ENCODE measurements around the gene CHRNB1.

The CHRNB1 gene

GRCh38 chr17:7484067-7484918, 39.4 kb downstream of the CHRNB1 start, which contains the start of gene POLR2A (continued):
- TF ChIP-seq ZNF473 (tag by site-specific recombination; IDR thresholded peaks at IDR 0.05) (no peak), ZNF239 (tag by site-specific recombination; IDR thresholded peaks at IDR 0.05) (peak; percentile 84), ZNF174 (tag by site-specific recombination; IDR thresholded peaks at IDR 0.05) (no peak), YY1 (tag by site-specific recombination; IDR thresholded peaks at IDR 0.05) (peak; percentile 10; the same call in 1 of the 2 replicates), ZNF341 (tag by site-specific recombination; IDR thresholded peaks at IDR 0.05; ENCODE audit: low read depth) (peak; percentile 91), ZNF544 (tag by site-specific recombination; IDR thresholded peaks at IDR 0.05) (no peak), ZNF704 (tag by site-specific recombination; IDR thresholded peaks at IDR 0.05) (no peak), ZNF843 (tag by site-specific recombination; IDR thresholded peaks at IDR 0.05) (peak; percentile 65), ZNF529 (tag by site-specific recombination; IDR thresholded peaks at IDR 0.05; ENCODE audit: insufficient replicate concordance) (no peak), ZNF830 (tag by site-specific recombination; IDR thresholded peaks at IDR 0.05; ENCODE audit: low read depth) (no peak), ZNF558 (tag by site-specific recombination; IDR thresholded peaks at IDR 0.05) (peak; percentile 87), ZNF660 (tag by site-specific recombination; IDR thresholded peaks at IDR 0.05) (peak; percentile 97), ZFP41 (tag by site-specific recombination; IDR thresholded peaks at IDR 0.05; ENCODE audit: borderline replicate concordance) (peak; percentile 92; the same call in 1 of the 2 replicates), ZNF311 (tag by site-specific recombination; IDR thresholded peaks at IDR 0.05; ENCODE audit: borderline replicate concordance) (no peak), OSR2 (tag by site-specific recombination; IDR thresholded peaks at IDR 0.05) (peak; percentile 39; the same call in 1 of the 2 replicates), ZNF114 (tag by site-specific recombination; IDR thresholded peaks at IDR 0.05) (no peak), ZNF513 (tag by site-specific recombination; IDR thresholded peaks at IDR 0.05) (peak; percentile 75), ZBTB17 (tag by site-specific recombination; IDR thresholded peaks at IDR 0.05) (peak; percentile 42; the same call in 1 of the 2 replicates), PRDM1 (tag by site-specific recombination; IDR thresholded peaks at IDR 0.05) (peak; percentile 98), ZNF600 (tag by site-specific recombination; IDR thresholded peaks at IDR 0.05) (peak; percentile 87), ZNF292 (tag by site-specific recombination; IDR thresholded peaks at IDR 0.05; ENCODE audit: borderline replicate concordance, low read depth) (no peak), ZNF155 (tag by site-specific recombination; IDR thresholded peaks at IDR 0.05) (no peak)
- TF ChIP-seq, protein P1, sequence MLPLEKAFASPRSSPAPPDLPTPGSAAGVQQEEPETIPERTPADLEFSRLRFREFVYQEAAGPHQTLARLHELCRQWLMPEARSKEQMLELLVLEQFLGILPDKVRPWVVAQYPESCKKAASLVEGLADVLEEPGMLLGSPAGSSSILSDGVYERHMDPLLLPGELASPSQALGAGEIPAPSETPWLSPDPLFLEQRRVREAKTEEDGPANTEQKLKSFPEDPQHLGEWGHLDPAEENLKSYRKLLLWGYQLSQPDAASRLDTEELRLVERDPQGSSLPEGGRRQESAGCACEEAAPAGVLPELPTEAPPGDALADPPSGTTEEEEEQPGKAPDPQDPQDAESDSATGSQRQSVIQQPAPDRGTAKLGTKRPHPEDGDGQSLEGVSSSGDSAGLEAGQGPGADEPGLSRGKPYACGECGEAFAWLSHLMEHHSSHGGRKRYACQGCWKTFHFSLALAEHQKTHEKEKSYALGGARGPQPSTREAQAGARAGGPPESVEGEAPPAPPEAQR (tag by site-specific recombination; IDR thresholded peaks at IDR 0.05), result peak; percentile 48; the same call in 1 of the 2 replicates
- TF ChIP-seq, protein P2, sequence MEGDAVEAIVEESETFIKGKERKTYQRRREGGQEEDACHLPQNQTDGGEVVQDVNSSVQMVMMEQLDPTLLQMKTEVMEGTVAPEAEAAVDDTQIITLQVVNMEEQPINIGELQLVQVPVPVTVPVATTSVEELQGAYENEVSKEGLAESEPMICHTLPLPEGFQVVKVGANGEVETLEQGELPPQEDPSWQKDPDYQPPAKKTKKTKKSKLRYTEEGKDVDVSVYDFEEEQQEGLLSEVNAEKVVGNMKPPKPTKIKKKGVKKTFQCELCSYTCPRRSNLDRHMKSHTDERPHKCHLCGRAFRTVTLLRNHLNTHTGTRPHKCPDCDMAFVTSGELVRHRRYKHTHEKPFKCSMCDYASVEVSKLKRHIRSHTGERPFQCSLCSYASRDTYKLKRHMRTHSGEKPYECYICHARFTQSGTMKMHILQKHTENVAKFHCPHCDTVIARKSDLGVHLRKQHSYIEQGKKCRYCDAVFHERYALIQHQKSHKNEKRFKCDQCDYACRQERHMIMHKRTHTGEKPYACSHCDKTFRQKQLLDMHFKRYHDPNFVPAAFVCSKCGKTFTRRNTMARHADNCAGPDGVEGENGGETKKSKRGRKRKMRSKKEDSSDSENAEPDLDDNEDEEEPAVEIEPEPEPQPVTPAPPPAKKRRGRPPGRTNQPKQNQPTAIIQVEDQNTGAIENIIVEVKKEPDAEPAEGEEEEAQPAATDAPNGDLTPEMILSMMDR (tag by site-specific recombination; IDR thresholded peaks at IDR 0.05), result no peak
- TF ChIP-seq, protein P3, sequence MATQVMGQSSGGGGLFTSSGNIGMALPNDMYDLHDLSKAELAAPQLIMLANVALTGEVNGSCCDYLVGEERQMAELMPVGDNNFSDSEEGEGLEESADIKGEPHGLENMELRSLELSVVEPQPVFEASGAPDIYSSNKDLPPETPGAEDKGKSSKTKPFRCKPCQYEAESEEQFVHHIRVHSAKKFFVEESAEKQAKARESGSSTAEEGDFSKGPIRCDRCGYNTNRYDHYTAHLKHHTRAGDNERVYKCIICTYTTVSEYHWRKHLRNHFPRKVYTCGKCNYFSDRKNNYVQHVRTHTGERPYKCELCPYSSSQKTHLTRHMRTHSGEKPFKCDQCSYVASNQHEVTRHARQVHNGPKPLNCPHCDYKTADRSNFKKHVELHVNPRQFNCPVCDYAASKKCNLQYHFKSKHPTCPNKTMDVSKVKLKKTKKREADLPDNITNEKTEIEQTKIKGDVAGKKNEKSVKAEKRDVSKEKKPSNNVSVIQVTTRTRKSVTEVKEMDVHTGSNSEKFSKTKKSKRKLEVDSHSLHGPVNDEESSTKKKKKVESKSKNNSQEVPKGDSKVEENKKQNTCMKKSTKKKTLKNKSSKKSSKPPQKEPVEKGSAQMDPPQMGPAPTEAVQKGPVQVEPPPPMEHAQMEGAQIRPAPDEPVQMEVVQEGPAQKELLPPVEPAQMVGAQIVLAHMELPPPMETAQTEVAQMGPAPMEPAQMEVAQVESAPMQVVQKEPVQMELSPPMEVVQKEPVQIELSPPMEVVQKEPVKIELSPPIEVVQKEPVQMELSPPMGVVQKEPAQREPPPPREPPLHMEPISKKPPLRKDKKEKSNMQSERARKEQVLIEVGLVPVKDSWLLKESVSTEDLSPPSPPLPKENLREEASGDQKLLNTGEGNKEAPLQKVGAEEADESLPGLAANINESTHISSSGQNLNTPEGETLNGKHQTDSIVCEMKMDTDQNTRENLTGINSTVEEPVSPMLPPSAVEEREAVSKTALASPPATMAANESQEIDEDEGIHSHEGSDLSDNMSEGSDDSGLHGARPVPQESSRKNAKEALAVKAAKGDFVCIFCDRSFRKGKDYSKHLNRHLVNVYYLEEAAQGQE (tag by site-specific recombination; IDR thresholded peaks at IDR 0.05), result peak; percentile 66; the same call in 1 of the 2 replicates
- TF ChIP-seq, protein P4, sequence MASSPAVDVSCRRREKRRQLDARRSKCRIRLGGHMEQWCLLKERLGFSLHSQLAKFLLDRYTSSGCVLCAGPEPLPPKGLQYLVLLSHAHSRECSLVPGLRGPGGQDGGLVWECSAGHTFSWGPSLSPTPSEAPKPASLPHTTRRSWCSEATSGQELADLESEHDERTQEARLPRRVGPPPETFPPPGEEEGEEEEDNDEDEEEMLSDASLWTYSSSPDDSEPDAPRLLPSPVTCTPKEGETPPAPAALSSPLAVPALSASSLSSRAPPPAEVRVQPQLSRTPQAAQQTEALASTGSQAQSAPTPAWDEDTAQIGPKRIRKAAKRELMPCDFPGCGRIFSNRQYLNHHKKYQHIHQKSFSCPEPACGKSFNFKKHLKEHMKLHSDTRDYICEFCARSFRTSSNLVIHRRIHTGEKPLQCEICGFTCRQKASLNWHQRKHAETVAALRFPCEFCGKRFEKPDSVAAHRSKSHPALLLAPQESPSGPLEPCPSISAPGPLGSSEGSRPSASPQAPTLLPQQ (tag by site-specific recombination; IDR thresholded peaks at IDR 0.05), result peak; percentile 86
- TF ChIP-seq, protein P5, sequence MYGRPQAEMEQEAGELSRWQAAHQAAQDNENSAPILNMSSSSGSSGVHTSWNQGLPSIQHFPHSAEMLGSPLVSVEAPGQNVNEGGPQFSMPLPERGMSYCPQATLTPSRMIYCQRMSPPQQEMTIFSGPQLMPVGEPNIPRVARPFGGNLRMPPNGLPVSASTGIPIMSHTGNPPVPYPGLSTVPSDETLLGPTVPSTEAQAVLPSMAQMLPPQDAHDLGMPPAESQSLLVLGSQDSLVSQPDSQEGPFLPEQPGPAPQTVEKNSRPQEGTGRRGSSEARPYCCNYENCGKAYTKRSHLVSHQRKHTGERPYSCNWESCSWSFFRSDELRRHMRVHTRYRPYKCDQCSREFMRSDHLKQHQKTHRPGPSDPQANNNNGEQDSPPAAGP (tag by site-specific recombination; IDR thresholded peaks at IDR 0.05), result peak; percentile 97
